Measurements from ENCODE around the gene TMEM140.

GRCh38 chr7:135117096-135117495, 30.8 kb upstream of the TMEM140 start:
- TF ChIP-seq CTCF (optimal IDR thresholded peaks at IDR 0.05 in 1 of 3, IDR thresholded peaks at IDR 0.05 in 1 of 3, conservative IDR thresholded peaks at IDR 0.05 in 1 of 3; ENCODE audit: extremely low read depth in 1 of 3, insufficient read depth in 2 of 3, low read length in 3 of 3) = no peak
- no peak for TF ChIP-seq EZH2 (IDR thresholded peaks at IDR 0.05; ENCODE audit: low read length)
